ENCODE results near the gene PAN2. TPM values are rescaled to one million over a fixed set of nuclear protein-coding genes. Genes with fewer than 3 reads are reported as not detected.

The PAN2 gene
- total RNA-seq, 4 donors from 2014 or later: 14.1 to 34.5 (median 24.4) TPM

GRCh38 chr12:56298828-56299227 lies 35.0 kb downstream of the PAN2 start:
- 68% methylated on average over 5 of the region's 5 CpGs for WGBS
- TF ChIP-seq CTCF (IDR thresholded peaks at IDR 0.05): no peak
- TF ChIP-seq POLR2A (IDR thresholded peaks at IDR 0.05; ENCODE audit: low read depth): no peak
- TF ChIP-seq POLR2AphosphoS5 (IDR thresholded peaks at IDR 0.05): no peak
- no peak for TF ChIP-seq EP300 (IDR thresholded peaks at IDR 0.05)
- no peaks in the 10 kb centered on the region for H3K9me3 ChIP-seq
- intact Hi-C loops (cut with DNase I): no loop called here
- H3K27ac ChIP-seq (replicated peaks in 1 of 4): peak overlapping the region; percentile 90 to 98 (median 96)
- H3K4me3 ChIP-seq: peak overlapping the region; percentile 84 to 93 (median 85)
- DNase-seq (ENCODE audit: extremely low spot score): no peak
- H3K27me3 ChIP-seq: no peaks in the 10 kb centered on the region
- peaks cover 58 to 84% (median 72%) of the 10 kb centered on the region in 4 donors for H3K4me1 ChIP-seq
- H3K36me3 ChIP-seq: peaks cover 0 to 16% (median 13%) of the 10 kb centered on the region in 4 donors

- Histone ChIP-seq H3K9me3 (no peaks in the 10 kb centered on the region), H3K36me3 (peaks cover 0 to 13% (median 10%) of the 10 kb centered on the region in 4 donors), H3K27me3 (no peaks in the 10 kb centered on the region), H3K4me3 (no peak overlapping the region), H3K4me1 (peaks cover 59 to 91% (median 75%) of the 10 kb centered on the region in 4 donors), H3K27ac (replicated peaks in 1 of 4) (peak overlapping the region in 1 of 4 donors; percentile 98)
- no peak for DNase-seq (ENCODE audit: extremely low spot score)
- 90% methylated on average over 8 of the region's 8 CpGs for WGBS
- TF ChIP-seq POLR2AphosphoS5 (IDR thresholded peaks at IDR 0.05) (no peak), CTCF (IDR thresholded peaks at IDR 0.05) (no peak), EP300 (IDR thresholded peaks at IDR 0.05) (no peak), POLR2A (IDR thresholded peaks at IDR 0.05; ENCODE audit: low read depth) (no peak)
- intact Hi-C loops (cut with DNase I): no loop called here
Measured at GRCh38 chr12:56297400-56297799, 36.4 kb downstream of the PAN2 start.

GRCh38 chr12:56296295-56296694 lies 37.5 kb downstream of the PAN2 start:
- Histone ChIP-seq H3K4me3 (no peak overlapping the region), H3K9me3 (no peaks in the 10 kb centered on the region), H3K27me3 (no peaks in the 10 kb centered on the region), H3K4me1 (peaks cover 58 to 91% (median 76%) of the 10 kb centered on the region in 4 donors), H3K27ac (replicated peaks in 1 of 4) (no peak overlapping the region), H3K36me3 (peaks cover 0 to 21% (median 17%) of the 10 kb centered on the region in 4 donors)
- DNase-seq (ENCODE audit: extremely low spot score): no peak
- TF ChIP-seq CTCF (IDR thresholded peaks at IDR 0.05) (no peak), POLR2AphosphoS5 (IDR thresholded peaks at IDR 0.05) (no peak), EP300 (IDR thresholded peaks at IDR 0.05) (no peak), POLR2A (IDR thresholded peaks at IDR 0.05; ENCODE audit: low read depth) (no peak)
- intact Hi-C loops (cut with DNase I): no loop called here
- 78% methylated on average over 5 of the region's 5 CpGs for WGBS

- 79% methylated on average over 5 of the region's 5 CpGs for WGBS
- Histone ChIP-seq H3K36me3 (peaks cover 0 to 40% (median 27%) of the 10 kb centered on the region in 4 donors), H3K4me3 (no peak overlapping the region), H3K9me3 (no peaks in the 10 kb centered on the region), H3K27me3 (no peaks in the 10 kb centered on the region), H3K27ac (replicated peaks in 1 of 4) (no peak overlapping the region), H3K4me1 (peaks cover 52 to 77% (median 58%) of the 10 kb centered on the region in 4 donors)
- no peak for DNase-seq (ENCODE audit: extremely low spot score)
- TF ChIP-seq POLR2A (IDR thresholded peaks at IDR 0.05; ENCODE audit: low read depth) (no peak), EP300 (IDR thresholded peaks at IDR 0.05) (no peak), POLR2AphosphoS5 (IDR thresholded peaks at IDR 0.05) (no peak)
- intact Hi-C loops (cut with DNase I): no loop called here
Measured at GRCh38 chr12:56293795-56294194, 40.0 kb downstream of the PAN2 start.

GRCh38 chr12:56288705-56289387 lies 45.0 kb downstream of the PAN2 start:
- peaks cover 17 to 64% (median 42%) of the 10 kb centered on the region in 4 donors for H3K36me3 ChIP-seq
- WGBS: 86% methylated on average over 3 of the region's 3 CpGs

More at GRCh38 chr12:56288705-56289387, 45.0 kb downstream of the PAN2 start:
- H3K27me3 ChIP-seq: no peaks in the 10 kb centered on the region
- no peaks in the 10 kb centered on the region for H3K9me3 ChIP-seq
- peaks cover 32 to 45% (median 41%) of the 10 kb centered on the region in 4 donors for H3K4me1 ChIP-seq
- H3K27ac ChIP-seq (replicated peaks in 1 of 4): no peak overlapping the region
- DNase-seq (ENCODE audit: extremely low spot score): no peak
- no peak for TF ChIP-seq CTCF (IDR thresholded peaks at IDR 0.05)
- TF ChIP-seq POLR2A (IDR thresholded peaks at IDR 0.05; ENCODE audit: low read depth): no peak
- intact Hi-C loops (cut with DNase I): no loop called here
- H3K4me3 ChIP-seq: no peak overlapping the region

All from esophagus muscularis mucosa (tissue), 4 donors.